ENCODE results near the gene AVL9. TPM values are rescaled to one million over a fixed set of nuclear protein-coding genes. Genes with fewer than 3 reads are reported as not detected.
"Not testable (repeated sequence)": the region's sequence is repeated elsewhere in the genome, so short reads cannot be mapped to it uniquely, and the experiment has no call there.

AVL9 gene
- total RNA-seq, result 33.1 and 45.6 TPM in 2 replicates

DNA sequence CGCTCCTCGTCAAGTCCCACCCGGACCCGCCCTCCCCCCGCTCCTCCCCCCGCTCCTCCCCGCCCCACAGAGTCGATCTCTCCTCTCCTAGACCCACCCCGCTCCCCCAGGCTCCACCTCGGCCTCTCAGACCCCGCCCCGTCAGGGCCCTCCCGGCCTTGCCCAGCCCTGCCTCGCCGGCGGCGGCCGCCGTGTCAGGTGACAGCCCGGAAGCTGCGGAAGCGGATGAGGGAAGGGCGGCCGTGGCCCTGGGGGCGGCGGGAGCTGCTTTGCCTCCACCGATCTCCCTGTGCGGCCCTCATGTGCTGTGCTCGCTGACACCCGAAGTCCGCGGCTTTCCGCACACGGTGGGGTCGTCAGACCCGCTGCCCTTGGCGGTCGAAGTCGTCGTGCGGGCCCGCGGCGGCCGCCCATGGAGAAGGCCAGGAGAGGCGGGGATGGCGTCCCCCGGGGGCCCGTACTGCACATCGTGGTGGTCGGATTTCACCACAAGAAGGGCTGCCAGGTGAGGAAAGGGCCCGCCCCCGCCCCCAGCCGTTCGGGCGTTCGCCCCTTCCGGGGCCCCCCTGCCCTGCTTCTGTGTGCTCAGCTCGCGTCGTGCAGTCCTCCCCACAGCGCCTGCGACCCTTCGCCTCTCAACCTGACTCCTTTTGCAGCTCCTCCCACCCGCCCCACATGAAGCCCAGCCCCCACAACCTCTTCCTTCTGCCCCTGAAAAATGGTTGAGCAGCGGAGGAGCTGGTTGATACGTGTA is at the start of gene AVL9:
Gene AVL9 (plus strand): TSS at position 192 of the 754 bp plus-strand sequence. CDS start 221 bp downstream, at position 413.
- DNase-seq (ENCODE audit: extremely low read depth, low read depth, low spot score), result no peak

DNA sequence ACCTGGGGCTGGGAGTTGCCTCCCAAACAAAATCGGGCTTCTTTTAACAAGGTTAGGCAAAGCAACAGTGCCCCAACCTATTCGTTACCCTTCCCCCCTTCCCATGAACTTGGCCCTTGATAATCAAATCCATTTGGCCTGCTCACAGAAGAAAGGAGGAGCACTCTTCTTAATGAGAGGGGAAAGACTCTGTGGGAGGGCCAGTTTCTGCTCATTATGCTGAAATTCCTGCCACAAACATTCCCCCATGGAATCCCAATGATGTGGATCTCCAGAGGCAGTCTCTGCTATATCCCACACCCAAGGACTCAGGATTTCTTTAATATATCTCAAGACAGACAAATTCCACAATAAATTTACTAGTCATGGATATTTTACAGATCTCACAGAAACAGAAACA is 48.1 kb upstream of the AVL9 start:
- no peak for DNase-seq (ENCODE audit: extremely low read depth, low read depth, low spot score)

DNA sequence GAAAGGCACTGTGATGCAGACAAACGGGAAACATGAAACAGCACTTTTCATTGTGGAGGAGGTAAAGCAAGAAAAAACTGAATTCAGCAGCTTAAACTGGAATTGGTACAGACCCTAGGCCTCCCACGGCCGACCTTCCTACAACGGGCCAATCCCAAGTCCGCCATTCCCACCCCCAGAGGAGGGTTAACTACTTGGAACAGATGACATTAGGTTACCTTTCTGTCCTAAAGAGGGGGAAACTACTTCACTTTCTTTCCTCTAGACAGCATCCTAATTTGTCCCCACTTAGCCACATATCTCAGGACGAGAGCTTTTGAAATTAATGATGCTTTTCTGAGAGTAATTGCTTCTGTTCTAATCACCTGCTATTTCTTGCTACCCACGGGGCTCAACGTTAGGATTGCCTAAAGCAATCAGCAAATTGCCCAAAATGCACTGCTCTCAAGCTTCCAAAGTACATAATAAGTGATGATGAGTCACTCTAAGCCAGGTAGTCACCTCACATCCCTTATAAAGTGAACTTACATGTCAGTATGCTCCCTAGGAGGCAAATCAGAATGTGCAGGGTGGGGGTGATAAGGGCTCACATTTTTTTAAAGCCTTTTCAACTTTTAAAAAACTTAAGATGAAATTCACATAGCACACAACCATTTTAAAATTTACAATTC is 41.8 kb upstream of the AVL9 start:
- DNase-seq (ENCODE audit: extremely low read depth, low read depth, low spot score), result no peak

DNA sequence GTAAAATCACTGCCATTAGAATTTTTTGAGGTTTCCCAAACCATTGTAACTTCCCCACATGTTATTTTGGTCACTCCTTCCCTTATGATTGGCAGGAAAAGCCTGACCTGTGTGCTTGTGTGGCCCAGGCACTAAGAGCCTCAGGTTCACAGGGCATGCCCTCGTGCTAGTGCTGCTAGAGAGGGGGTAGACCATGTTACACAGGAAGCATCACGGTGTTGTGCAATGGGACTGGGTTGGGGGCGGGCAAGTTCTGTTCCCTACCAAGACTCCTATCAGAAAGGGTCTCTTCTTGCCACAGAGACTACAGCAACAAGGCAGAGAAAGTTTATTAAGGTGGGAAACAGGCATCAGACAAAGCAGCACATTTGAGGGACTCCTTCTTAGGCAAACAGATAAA is 37.3 kb upstream of the AVL9 start:
- no peak for DNase-seq (ENCODE audit: extremely low read depth, low read depth, low spot score)

DNA sequence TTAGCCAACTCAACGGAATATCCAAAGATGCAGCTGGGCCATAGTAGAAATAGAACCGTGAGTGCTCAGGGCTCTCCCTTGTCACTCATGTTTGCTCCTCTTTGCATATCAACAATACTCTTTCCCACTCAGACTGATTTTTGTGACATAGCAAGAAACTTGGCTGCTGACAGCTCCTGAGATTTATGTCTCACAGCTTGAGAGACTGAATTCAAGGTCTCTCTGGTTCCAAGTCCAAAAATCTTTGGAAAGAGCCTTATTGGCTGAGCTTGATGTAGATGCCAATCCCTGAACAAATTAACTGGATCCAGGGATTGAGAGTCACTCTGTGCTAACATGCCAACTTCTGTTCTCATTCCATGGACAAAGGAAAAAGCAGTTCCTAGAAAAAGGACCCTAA is 35.5 kb upstream of the AVL9 start:
- no peak for DNase-seq (ENCODE audit: extremely low read depth, low read depth, low spot score)

DNA sequence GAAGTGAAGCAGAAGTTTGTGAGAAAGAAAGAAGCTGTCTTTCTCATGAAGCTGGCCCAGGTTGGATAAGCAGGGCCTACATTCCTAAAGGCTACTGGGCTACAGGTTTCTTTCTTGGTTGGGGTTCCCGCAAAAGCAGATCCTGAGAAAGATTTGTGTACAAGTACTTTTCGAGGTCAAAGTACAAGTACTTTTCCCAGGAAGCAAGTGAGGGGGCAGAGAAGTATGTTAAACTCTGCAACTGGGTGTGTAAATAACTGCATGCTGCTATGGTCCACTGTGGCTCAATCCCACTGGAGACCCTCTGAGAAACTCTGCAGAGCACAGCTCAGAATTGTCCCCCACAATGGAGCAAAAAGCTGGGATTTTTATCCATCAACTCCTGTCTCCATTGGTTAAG is 33.8 kb upstream of the AVL9 start:
- no peak for DNase-seq (ENCODE audit: extremely low read depth, low read depth, low spot score)

DNA sequence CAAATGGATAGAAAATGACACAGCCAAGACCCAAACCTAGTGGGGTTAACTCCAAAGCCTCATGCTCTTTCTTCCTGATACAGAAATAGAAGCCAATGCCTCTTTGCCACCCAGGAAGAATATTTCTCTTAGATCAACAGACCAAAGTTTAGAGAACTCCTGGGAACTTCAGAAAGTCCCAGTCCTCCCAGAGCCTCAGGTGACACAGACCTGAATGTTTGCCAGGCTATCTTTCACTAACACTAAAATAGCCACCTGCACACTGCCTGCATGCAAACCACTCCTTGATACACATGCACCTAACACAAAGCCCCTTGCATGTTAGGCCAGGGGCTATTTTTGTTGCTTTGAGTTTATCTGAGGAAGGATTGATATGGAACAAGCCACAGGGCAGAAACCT is 32.8 kb upstream of the AVL9 start:
- DNase-seq (ENCODE audit: extremely low read depth, low read depth, low spot score), result no peak

DNA sequence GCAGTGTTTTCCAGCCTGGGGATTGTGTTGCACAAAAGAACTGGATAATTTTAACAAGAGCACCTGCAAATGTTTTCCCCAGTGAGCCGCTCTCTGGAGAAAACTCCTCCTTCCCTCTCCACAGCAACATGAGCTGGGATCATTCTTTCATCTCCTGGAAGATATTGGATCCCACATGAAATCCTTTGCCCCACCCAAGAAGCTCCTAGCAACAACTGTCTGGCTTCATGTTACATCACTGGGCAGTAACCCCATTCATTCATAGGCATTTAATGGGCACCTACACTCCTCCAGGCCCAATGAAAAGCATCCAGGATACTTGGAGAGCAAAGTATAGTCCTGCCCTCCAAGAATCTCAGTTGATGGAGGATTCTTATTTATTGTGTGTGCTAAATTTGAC is 32.3 kb upstream of the AVL9 start:
- no peak for DNase-seq (ENCODE audit: extremely low read depth, low read depth, low spot score)

DNA sequence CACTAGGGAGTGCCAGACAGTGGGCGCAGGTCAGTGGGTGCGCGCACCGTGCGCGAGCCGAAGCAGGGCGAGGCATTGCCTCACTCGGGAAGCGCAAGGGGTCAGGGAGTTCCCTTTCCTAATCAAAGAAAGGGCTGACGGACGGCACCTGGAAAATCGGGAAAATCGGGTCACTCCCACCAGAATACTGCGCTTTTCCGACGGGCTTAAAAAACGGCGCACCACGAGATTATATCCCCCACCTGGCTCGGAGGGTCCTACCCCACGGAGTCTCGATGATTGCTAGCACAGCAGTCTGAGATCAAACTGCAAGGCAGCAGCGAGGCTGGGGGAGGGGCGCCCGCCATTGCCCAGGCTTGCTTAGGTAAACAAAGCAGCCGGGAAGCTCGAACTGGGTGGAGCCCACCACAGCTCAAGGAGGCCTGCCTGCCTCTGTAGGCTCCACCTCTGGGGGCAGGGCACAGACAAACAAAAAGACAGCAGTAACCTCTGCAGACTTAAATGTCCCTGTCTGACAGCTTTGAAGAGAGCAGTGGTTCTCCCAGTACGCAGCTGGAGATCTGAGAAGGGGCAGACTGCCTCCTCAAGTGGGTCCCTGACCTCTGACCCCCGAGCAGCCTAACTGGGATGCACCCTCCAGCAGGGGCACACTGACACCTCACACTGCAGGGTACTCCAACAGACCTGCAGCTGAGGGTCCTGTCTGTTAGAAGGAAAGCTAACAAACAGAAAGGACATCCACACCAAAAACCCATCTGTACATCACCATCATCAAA is 30.5 kb upstream of the AVL9 start:
- not testable (repeated sequence) for DNase-seq (ENCODE audit: extremely low read depth, low read depth, low spot score)

DNA sequence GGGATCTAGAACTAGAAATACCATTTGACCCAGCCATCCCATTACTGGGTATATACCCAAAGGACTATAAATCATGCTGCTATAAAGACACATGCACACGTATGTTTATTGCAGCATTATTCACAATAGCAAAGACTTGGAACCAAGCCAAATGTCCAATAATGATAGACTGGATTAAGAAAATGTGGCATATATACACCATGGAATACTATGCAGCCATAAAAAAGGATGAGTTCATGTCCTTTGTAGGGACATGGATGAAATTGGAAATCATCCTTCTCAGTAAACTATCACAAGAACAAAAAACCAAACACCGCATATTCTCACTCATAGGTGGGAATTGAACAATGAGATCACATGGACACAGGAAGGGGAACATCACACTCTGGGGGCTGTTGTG is 25.3 kb upstream of the AVL9 start:
- not testable (repeated sequence) for DNase-seq (ENCODE audit: extremely low read depth, low read depth, low spot score)

DNA sequence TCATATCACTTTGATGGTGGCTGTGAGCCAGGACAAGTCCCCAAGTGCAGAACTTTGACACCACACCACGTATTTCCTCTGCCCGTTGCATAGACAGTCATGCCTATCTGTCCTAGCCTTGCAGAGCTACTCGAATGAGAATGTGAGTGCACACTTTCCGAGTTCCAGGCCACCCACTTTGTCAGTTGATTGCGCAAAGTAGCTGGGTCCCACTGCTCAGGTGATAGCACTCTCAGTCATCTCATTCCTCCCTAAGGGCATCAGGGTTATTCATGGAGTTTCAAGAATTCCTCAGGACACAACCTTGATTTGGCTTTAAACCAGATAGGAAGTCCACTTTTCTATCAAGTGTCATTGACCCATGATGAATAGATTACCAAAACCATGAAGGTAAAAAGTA is 24.4 kb upstream of the AVL9 start:
- no peak for DNase-seq (ENCODE audit: extremely low read depth, low read depth, low spot score)

DNA sequence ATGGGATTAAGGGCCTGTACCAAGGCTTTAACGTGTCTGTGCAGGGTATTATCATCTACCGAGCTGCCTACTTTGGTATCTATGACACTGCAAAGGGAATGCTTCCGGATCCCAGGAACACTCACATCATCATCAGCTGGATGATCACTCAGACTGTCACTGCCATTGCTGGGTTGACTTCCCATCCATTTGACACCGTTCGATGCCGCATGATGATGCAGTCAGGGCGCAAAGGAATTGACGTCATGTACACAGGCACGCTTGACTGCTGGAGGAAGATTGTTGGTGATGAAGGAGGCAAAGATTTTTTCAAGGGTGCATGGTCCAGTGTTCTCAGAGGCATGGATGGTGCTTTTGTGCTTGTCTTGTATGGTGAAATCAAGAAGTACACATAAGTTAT is 23.3 kb upstream of the AVL9 start:
- DNase-seq (ENCODE audit: extremely low read depth, low read depth, low spot score), result no peak

DNA sequence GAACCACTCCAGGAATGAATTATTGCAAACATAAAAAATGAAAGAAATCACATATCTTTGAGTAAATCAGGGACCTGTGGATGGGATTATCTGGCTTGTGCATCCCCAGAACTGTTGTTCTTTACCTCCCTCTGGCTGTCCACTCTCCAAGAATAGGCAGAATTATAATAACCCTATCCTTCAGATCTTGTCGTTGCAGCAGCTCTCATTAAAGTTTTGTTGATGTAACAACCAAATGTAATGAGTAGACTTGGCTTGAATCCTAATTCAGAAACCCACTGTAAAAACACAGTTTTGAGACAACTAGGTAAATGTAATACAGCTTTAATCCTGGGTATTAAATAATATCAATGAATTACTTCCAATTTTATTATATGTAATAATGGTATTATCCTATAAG is 21.3 kb upstream of the AVL9 start:
- no peak for DNase-seq (ENCODE audit: extremely low read depth, low read depth, low spot score)

DNA sequence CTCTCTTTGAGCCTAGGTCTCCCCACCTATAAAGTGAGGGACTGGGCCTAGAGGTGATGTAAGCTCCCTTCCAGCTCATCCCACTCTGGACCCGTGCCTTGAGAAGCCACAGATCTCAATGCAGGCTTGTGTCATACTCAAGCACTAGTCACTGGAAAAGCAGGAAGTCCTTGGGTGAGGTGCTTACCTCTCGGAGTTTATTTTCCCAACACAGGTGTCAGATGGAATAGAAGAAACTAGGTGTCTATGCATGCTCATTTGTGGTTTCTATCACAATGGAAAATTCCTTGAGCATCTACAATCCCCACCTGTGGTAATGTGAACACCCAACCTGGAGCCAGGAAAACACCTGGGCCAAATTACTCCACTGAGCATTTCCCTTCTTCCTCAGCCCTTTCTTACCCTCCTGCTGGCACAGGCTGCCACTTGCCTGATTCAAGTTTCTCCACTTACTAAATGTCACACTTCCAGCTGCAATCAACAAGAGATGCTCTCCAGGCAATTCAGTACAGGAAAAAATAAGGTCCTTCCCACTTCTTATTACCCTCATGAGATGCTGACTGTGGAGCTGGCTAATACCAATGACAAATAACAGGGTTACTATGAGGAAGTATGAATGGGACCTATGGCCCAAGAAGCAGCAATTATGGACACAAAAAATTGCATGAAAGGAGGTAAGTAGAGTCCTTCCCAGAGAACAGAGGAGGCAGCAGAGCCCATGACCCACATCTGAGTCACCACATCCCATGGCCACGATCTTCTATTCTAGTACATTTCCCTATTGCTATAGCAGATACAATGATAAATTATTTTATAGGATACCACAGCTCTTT is 18.3 kb upstream of the AVL9 start:
- DNase-seq (ENCODE audit: extremely low read depth, low read depth, low spot score), result no peak

DNA sequence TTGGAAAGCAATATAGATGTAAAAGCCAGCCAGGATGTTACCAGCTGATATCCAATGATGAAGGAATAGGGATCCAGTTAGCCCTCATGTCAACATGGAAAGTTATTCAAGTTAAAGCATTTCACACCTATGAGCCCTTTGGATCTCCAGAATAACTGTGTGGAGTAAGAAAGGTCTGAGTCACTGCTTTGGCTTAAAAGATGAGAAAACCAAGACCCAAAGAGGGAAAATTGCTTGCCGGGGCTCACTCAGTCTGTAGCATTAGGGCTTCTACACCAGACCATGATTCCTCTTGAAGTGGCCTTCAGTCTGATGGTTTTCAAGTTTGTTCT is 17.7 kb upstream of the AVL9 start:
- no peak for DNase-seq (ENCODE audit: extremely low read depth, low read depth, low spot score)

DNA sequence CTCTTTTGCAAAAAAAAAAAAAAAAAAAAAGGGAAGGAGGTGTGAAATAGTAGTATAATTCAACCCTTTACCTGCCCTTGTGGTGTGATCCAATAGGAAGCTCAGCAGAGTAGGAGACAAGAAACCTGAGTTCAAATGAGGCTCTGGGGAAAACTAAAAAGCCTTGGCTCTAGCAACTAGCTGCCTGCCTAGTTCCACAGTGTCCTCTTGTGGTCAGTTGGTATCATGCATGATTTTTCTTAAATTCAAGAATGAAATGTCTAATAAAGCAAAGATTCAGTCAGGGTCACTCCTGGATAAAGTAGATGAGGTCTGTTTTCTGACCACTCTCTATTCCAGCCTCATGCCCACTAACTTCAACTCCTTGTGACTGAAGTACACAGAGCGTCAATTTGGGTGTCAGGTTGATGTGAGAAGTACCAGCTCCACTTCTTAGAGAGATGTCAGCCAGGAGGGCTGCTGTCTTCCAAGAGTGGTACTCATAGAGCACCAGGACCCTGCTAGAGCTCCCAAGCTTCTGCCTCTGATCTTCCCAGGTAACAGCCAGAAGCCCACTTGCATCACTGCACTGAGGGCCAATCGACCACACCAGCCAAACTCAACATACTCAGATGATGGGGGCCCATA is 15.6 kb upstream of the AVL9 start:
- DNase-seq (ENCODE audit: extremely low read depth, low read depth, low spot score), result no peak

DNA sequence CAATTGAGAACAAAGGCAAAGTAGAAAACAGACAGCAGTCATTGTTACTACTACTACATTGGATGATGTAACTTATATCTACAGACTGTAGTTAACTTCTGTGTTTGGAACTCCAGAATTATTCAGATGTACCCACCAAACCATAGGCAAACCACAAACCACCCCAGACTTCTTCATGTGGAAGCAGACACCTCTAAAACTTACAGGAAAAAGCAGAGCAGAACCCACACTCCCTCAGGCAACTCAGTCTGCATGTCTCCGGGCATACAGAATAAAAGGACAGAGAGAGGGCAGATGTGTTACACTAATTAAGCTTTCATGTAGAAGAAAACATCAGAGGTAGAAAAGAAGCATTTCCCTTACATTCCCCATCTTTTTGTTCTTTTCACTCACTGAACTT is 14.1 kb upstream of the AVL9 start:
- no peak for DNase-seq (ENCODE audit: extremely low read depth, low read depth, low spot score)

DNA sequence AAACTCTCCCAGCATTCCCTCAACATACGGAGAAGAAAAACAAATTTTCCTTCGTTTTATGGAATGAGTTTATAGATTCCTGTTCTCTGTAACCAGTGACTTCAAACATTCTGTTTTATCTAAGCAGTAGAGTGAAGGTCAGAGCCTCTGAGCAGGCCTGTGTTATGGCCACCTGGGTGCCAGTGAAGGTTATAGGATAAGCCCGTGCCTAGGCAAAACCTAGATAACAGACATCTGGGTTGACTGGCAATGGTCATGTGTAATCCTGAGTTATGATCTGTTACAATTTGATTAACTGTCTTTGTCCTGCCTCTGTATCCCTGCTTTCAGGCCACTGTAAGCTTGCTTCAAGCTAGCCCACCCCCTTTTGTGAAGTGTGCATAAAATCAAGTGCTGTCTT is 13.4 kb upstream of the AVL9 start:
- no peak for DNase-seq (ENCODE audit: extremely low read depth, low read depth, low spot score)

DNA sequence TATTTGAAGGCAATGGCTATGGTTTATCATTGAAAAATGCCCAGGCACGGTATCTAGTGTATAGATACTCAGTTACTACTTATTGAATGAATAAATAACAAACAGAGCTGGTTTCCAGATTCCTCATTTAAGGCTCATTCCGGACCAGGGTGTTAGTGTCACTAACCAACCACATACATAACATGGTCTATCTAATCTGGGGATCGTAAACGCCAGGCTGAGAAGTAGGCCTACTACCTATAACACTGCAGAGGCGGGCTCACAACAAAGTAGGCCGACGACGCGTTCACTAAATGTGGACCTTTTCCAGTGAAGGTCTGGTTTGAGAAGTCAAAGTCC is 5.5 kb upstream of the AVL9 start:
- DNase-seq (ENCODE audit: extremely low read depth, low read depth, low spot score), result no peak

DNA sequence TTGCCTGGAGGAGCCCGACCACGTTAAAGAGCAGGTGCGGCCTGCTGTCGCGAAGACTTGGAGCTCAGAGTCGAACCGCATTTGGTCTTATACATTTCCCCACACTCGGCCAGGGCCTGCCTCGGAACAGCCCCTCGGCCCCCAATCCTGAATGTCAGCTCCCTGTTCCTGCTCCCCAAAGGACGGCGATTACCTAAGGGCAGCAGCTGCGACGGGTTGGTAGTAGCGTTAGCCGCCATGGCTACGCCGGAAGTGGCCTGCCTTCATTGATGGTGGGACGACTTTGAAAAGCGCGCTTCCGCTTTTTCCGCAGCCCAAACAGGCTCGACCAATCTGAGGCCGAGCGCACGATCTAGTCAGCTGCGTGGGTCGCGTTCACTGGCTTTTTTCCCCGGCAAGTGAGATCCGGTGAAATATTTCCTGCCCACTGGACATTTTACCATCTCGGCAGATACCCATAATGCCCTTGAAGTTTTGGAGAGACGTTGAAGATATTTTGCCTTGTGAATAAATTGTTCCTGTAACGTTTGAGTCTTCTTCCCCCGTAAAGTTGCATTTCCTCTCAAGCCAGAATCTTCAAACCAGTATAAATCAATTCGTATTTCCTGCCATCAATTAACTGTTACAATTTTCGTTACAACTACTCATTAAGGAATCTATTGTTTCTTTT is 5.0 kb upstream of the AVL9 start, which contains the start of gene LSM5:
Gene LSM5 (minus strand): TSS at position 254 of the 670 bp plus-strand sequence. CDS start 15 bp downstream, at position 239.
- peak; percentile 89 for DNase-seq (ENCODE audit: extremely low read depth, low read depth, low spot score)
